T-cell (primary cell): Measurements from ENCODE around the gene ANO8. TPM values are rescaled to one million over a fixed set of nuclear protein-coding genes. Genes with fewer than 3 reads are reported as not detected.

Experiments used
- total RNA-seq, 35 experiments: library from RNA in 6 of 35; stranded (reverse) in 6 of 35; fragments of 120-200 nt in 1 of 35; gene quantifications; one replicate each; pipeline versions ENCODE4 v1.2.1 to v1.2.4 and lab custom pipeline; 2013 to 2026

Gene ANO8
- total RNA-seq, 5 donors from 2014 or later (not counting 1 experiment from before 2014, with no cell fraction given), result 18.3 to 27.4 (median 24.9) TPM

Other genes starting within 250 kb of the ANO8 start
- 10 to 100 TPM; 23.8 to 45.2 (median 38.6) TPM for gene USE1, start 119.5 kb downstream of the ANO8 start, total RNA-seq
- gene OCEL1, start 108.6 kb downstream of the ANO8 start, total RNA-seq, result 10 to 100 TPM; 21.5 to 33.3 (median 23.0) TPM
- 1 to 10 TPM in 4 of 5 donors, under 1 TPM in 1; 0.55 to 6.4 (median 2.8) TPM for gene NR2F6, start 88.9 kb downstream of the ANO8 start, total RNA-seq
- gene USHBP1, start 70.1 kb downstream of the ANO8 start, total RNA-seq, result under 1 TPM in 4 of 5 donors, not detected in 1; 0.10 to 0.61 (median 0.38) TPM
- 100 to 1,000 TPM in 3 of 5 donors, 10 to 100 TPM in 2; 76.7 to 130 (median 117) TPM for gene BABAM1, start 67.4 kb downstream of the ANO8 start, total RNA-seq
- gene ANKLE1, start 53.0 kb downstream of the ANO8 start, total RNA-seq, result 1 to 10 TPM in 4 of 5 donors, under 1 TPM in 1; 0.93 to 6.5 (median 2.9) TPM
- 10 to 100 TPM in 3 of 5 donors, 1 to 10 TPM in 2; 5.3 to 12.4 (median 11.3) TPM for gene ABHD8, start 31.4 kb downstream of the ANO8 start, total RNA-seq
- gene MRPL34, start 29.0 kb downstream of the ANO8 start, total RNA-seq, result 10 to 100 TPM; 37.6 to 87.0 (median 69.3) TPM
- gene DDA1, start 25.3 kb downstream of the ANO8 start, total RNA-seq, result 10 to 100 TPM; 37.3 to 51.7 (median 42.0) TPM
- 10 to 100 TPM; 31.9 to 72.5 (median 65.7) TPM for gene GTPBP3, start 2.7 kb upstream of the ANO8 start, total RNA-seq
- under 1 TPM in 4 of 5 donors, not detected in 1; 0.19 to 0.86 (median 0.48) TPM for gene PLVAP, start 42.5 kb upstream of the ANO8 start, total RNA-seq
- 1 to 10 TPM; 1.4 to 3.3 (median 2.6) TPM for gene CCDC194, start 59.3 kb upstream of the ANO8 start, total RNA-seq
- gene BST2, start 70.8 kb upstream of the ANO8 start, total RNA-seq, result 10 to 100 TPM; 43.9 to 62.0 (median 52.2) TPM
- 10 to 100 TPM; 21.0 to 41.4 (median 35.3) TPM for gene MVB12A, start 85.2 kb upstream of the ANO8 start, total RNA-seq
- gene TMEM221, start 113.8 kb upstream of the ANO8 start, total RNA-seq, result not detected
- gene NXNL1, start 126.1 kb upstream of the ANO8 start, total RNA-seq, result not detected
- 10 to 100 TPM in 3 of 5 donors, 1 to 10 TPM in 2; 5.9 to 13.3 (median 10.5) TPM for gene SLC27A1, start 135.7 kb upstream of the ANO8 start, total RNA-seq
- 100 to 1,000 TPM in 1 of 5 donors, 10 to 100 TPM in 4; 46.2 to 103 (median 77.5) TPM for gene PGLS, start 176.8 kb upstream of the ANO8 start, total RNA-seq
- 10 to 100 TPM; 43.0 to 78.1 (median 70.8) TPM for gene COLGALT1, start 220.8 kb upstream of the ANO8 start, total RNA-seq